ENCODE measurements around the gene CCHCR1. TPM values are rescaled to one million over a fixed set of nuclear protein-coding genes. Genes with fewer than 3 reads are reported as not detected.
"Not testable (repeated sequence)": the region's sequence is repeated elsewhere in the genome, so short reads cannot be mapped to it uniquely, and the experiment has no call there.

Gene CCHCR1
- total RNA-seq, 1 donor from 2014 or later = 48.6 TPM

- Mint-ChIP-seq H3K4me3 (no peak overlapping the region), H3K36me3 (ENCODE audit: low read depth) (no peaks in the 10 kb centered on the region), H3K9me3 (no peaks in the 10 kb centered on the region), H3K27ac (ENCODE audit: unreplicated experiment) (peak overlapping the region; percentile 43), H3K27me3 (ENCODE audit: low read depth) (no peaks in the 10 kb centered on the region), H3K4me1 (no peaks in the 10 kb centered on the region)
- TF ChIP-seq, protein P1, sequence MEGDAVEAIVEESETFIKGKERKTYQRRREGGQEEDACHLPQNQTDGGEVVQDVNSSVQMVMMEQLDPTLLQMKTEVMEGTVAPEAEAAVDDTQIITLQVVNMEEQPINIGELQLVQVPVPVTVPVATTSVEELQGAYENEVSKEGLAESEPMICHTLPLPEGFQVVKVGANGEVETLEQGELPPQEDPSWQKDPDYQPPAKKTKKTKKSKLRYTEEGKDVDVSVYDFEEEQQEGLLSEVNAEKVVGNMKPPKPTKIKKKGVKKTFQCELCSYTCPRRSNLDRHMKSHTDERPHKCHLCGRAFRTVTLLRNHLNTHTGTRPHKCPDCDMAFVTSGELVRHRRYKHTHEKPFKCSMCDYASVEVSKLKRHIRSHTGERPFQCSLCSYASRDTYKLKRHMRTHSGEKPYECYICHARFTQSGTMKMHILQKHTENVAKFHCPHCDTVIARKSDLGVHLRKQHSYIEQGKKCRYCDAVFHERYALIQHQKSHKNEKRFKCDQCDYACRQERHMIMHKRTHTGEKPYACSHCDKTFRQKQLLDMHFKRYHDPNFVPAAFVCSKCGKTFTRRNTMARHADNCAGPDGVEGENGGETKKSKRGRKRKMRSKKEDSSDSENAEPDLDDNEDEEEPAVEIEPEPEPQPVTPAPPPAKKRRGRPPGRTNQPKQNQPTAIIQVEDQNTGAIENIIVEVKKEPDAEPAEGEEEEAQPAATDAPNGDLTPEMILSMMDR (conservative IDR thresholded peaks at IDR 0.05) = no peak
- no peak for DNase-seq (ENCODE audit: low read depth, low spot score)
Observed at GRCh38 chr6:31186052-31186734, 28.6 kb upstream of the CCHCR1 start.

GRCh38 chr6:31185695-31186051 is 28.1 kb upstream of the CCHCR1 start:
- H3K4me3 Mint-ChIP-seq; H3K9me3 Mint-ChIP-seq; DNase-seq (ENCODE audit: low read depth, low spot score); H3K27ac Mint-ChIP-seq (ENCODE audit: unreplicated experiment); H3K4me1 Mint-ChIP-seq; H3K27me3 Mint-ChIP-seq (ENCODE audit: low read depth); H3K36me3 Mint-ChIP-seq (ENCODE audit: low read depth): not testable (repeated sequence)

DNA sequence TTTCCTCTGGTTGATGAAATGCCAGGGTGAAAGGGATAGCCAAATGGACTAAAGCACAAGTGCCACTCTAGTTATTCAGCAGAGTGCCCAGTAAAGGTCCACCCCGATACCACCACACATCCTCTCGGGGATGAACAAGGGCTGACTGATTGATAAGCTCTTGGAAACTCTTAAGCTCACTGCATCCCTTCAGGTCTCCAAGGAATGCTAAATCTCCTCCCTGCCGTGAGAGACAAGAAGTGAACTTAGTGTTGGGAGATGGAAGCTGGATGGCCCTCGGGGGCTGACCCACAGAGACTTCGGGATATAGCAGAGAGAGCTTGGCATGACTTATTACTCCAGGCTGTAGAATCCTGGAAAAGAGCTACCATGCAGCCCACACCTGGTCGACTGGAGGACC is 26.3 kb upstream of the CCHCR1 start:
- H3K27ac Mint-ChIP-seq (ENCODE audit: unreplicated experiment); DNase-seq (ENCODE audit: low read depth, low spot score); H3K4me3 Mint-ChIP-seq; H3K4me1 Mint-ChIP-seq; H3K9me3 Mint-ChIP-seq; H3K36me3 Mint-ChIP-seq (ENCODE audit: low read depth); H3K27me3 Mint-ChIP-seq (ENCODE audit: low read depth): not testable (repeated sequence)

GRCh38 chr6:31183287-31183686 is 25.7 kb upstream of the CCHCR1 start:
- not testable (repeated sequence) for H3K27ac Mint-ChIP-seq (ENCODE audit: unreplicated experiment); H3K9me3 Mint-ChIP-seq; DNase-seq (ENCODE audit: low read depth, low spot score); H3K4me1 Mint-ChIP-seq; H3K4me3 Mint-ChIP-seq; H3K36me3 Mint-ChIP-seq (ENCODE audit: low read depth); H3K27me3 Mint-ChIP-seq (ENCODE audit: low read depth)

GRCh38 chr6:31180500-31180899 is 22.9 kb upstream of the CCHCR1 start:
- TF ChIP-seq, protein P1 (conservative IDR thresholded peaks at IDR 0.05) = no peak
- H3K4me1 Mint-ChIP-seq = no peaks in the 10 kb centered on the region
- no peaks in the 10 kb centered on the region for H3K27me3 Mint-ChIP-seq (ENCODE audit: low read depth)
- H3K27ac Mint-ChIP-seq (ENCODE audit: unreplicated experiment) = no peak overlapping the region
- no peaks in the 10 kb centered on the region for H3K36me3 Mint-ChIP-seq (ENCODE audit: low read depth)
- no peak for DNase-seq (ENCODE audit: low read depth, low spot score)
- no peak overlapping the region for H3K4me3 Mint-ChIP-seq
- H3K9me3 Mint-ChIP-seq = no peaks in the 10 kb centered on the region

DNA sequence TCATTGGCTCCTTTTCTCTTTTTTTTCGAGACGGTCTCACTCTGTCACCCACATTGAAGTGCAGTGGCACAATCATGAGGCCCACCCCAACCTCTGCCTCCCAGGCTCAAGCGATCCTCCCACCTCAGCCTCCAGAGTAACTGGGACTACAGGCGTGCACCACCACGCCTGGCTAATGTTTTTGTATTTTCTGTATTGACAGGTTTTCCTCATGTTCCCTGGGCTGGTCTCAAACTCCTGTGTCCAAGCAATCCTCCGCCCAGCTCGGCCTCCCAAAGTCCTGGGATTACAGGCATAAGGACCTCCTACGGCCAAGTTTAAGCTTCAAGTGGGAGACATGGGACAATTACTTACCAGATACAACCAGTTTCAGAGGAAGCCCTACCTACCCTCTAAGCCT is 22.3 kb upstream of the CCHCR1 start:
- Mint-ChIP-seq H3K4me1 (no peaks in the 10 kb centered on the region), H3K27ac (ENCODE audit: unreplicated experiment) (no peak overlapping the region), H3K9me3 (no peaks in the 10 kb centered on the region), H3K36me3 (ENCODE audit: low read depth) (no peaks in the 10 kb centered on the region), H3K27me3 (ENCODE audit: low read depth) (no peaks in the 10 kb centered on the region), H3K4me3 (no peak overlapping the region)
- DNase-seq (ENCODE audit: low read depth, low spot score) = no peak
- TF ChIP-seq, protein P1 (conservative IDR thresholded peaks at IDR 0.05) = no peak

DNA sequence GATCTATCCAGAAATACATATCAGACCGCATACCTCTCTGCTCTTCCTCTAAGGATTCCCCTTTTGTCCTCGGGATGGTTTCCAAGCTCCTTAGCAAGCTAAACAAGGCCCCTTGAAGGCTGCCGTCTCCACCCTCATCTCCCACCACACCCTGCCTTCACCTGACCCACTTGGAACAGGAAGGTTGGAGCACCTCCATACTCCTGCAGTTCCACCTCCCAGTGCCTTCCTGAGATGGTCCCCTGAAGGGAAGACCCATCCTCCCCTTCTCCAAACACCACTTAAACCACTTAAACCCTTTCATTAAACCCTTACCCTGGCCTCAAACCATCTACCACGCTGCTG is 21.4 kb upstream of the CCHCR1 start:
- TF ChIP-seq, protein P1 (conservative IDR thresholded peaks at IDR 0.05) = no peak
- H3K4me3 Mint-ChIP-seq = no peak overlapping the region
- H3K9me3 Mint-ChIP-seq = no peaks in the 10 kb centered on the region
- no peaks in the 10 kb centered on the region for H3K27me3 Mint-ChIP-seq (ENCODE audit: low read depth)
- no peaks in the 10 kb centered on the region for H3K36me3 Mint-ChIP-seq (ENCODE audit: low read depth)
- no peak for DNase-seq (ENCODE audit: low read depth, low spot score)
- no peaks in the 10 kb centered on the region for H3K4me1 Mint-ChIP-seq
- H3K27ac Mint-ChIP-seq (ENCODE audit: unreplicated experiment) = no peak overlapping the region

Measured in neural crest cell (in vitro differentiated cells).